ENCODE data around the gene LIMS1. TPM values are rescaled to one million over a fixed set of nuclear protein-coding genes. Genes with fewer than 3 reads are reported as not detected.

Gene LIMS1
- total RNA-seq, 1 donor from 2014 or later: 19.4 TPM

GRCh38 chr2:108623616-108624015 is 89.3 kb downstream of the LIMS1 start:
- Histone ChIP-seq H3K36me3 (no peaks in the 10 kb centered on the region), H3K9ac (no peak overlapping the region), H3K79me2 (ENCODE audit: low read depth) (peaks cover 8% of the 10 kb centered on the region), H3K4me3 (no peak overlapping the region), H3K4me1 (peaks cover 37% of the 10 kb centered on the region), H3F3A (ENCODE audit: low read depth) (peaks cover 3% of the 10 kb centered on the region), H3K27me3 (no peaks in the 10 kb centered on the region), H3K4me2 (no peak overlapping the region), H2AFZ (replicated peaks) (no peak overlapping the region), H4K20me1 (ENCODE audit: low read depth) (peaks cover 12% of the 10 kb centered on the region), H3K9me3 (ENCODE audit: low read depth) (no peaks in the 10 kb centered on the region), H3K27ac (no peak overlapping the region)
- no peak for DNase-seq (ENCODE audit: low spot score)
- Mint-ChIP-seq H3K36me3 (peaks cover 3% of the 10 kb centered on the region), H3K27me3 (ENCODE audit: insufficient read depth, low read depth) (no peaks in the 10 kb centered on the region), H3K4me3 (no peak overlapping the region), H3K9me3 (no peaks in the 10 kb centered on the region), H3K4me1 (peaks cover 46% of the 10 kb centered on the region), H3K27ac (no peak overlapping the region)
- TF ChIP-seq CTCF (IDR thresholded peaks at IDR 0.05) (no peak), EZH2 (IDR thresholded peaks at IDR 0.05) (no peak), EZH2phosphoT487 (IDR thresholded peaks at IDR 0.05) (no peak)

GRCh38 chr2:108625186-108625827 is 91.0 kb downstream of the LIMS1 start:
- peaks cover 3% of the 10 kb centered on the region for H3K36me3 Mint-ChIP-seq
- H3K9ac ChIP-seq: no peak overlapping the region
- no peaks in the 10 kb centered on the region for H3K9me3 Mint-ChIP-seq
- H3K79me2 ChIP-seq (ENCODE audit: low read depth): peaks cover 8% of the 10 kb centered on the region
- H3K4me3 ChIP-seq: no peak overlapping the region
- H3K4me3 Mint-ChIP-seq: no peak overlapping the region
- H4K20me1 ChIP-seq (ENCODE audit: low read depth): peaks cover 8% of the 10 kb centered on the region
- H3K4me2 ChIP-seq: no peak overlapping the region
- H3K4me1 Mint-ChIP-seq: peaks cover 33% of the 10 kb centered on the region
- H3K9me3 ChIP-seq (ENCODE audit: low read depth): no peaks in the 10 kb centered on the region
- H3K27ac ChIP-seq: no peak overlapping the region
- H3K27me3 ChIP-seq: no peaks in the 10 kb centered on the region
- H3K36me3 ChIP-seq: no peaks in the 10 kb centered on the region
- H3K27me3 Mint-ChIP-seq (ENCODE audit: insufficient read depth, low read depth): no peaks in the 10 kb centered on the region
- no peak overlapping the region for H2AFZ ChIP-seq (replicated peaks)
- H3F3A ChIP-seq (ENCODE audit: low read depth): peaks cover under 1% of the 10 kb centered on the region
- no peak for DNase-seq (ENCODE audit: low spot score)
- no peak overlapping the region for H3K27ac Mint-ChIP-seq
- H3K4me1 ChIP-seq: peaks cover 34% of the 10 kb centered on the region
- TF ChIP-seq CTCF (IDR thresholded peaks at IDR 0.05) (no peak), EZH2 (IDR thresholded peaks at IDR 0.05) (no peak), EZH2phosphoT487 (IDR thresholded peaks at IDR 0.05) (no peak)

GRCh38 chr2:108625828-108626195 is 91.5 kb downstream of the LIMS1 start:
- Histone ChIP-seq H3K9ac (no peak overlapping the region), H3K36me3 (no peaks in the 10 kb centered on the region), H4K20me1 (ENCODE audit: low read depth) (peaks cover 5% of the 10 kb centered on the region), H3K27ac (no peak overlapping the region), H3K4me1 (peaks cover 30% of the 10 kb centered on the region), H3K9me3 (ENCODE audit: low read depth) (no peaks in the 10 kb centered on the region), H3K27me3 (no peaks in the 10 kb centered on the region), H3F3A (ENCODE audit: low read depth) (no peaks in the 10 kb centered on the region), H3K4me2 (no peak overlapping the region), H2AFZ (replicated peaks) (no peak overlapping the region), H3K79me2 (ENCODE audit: low read depth) (peaks cover 12% of the 10 kb centered on the region), H3K4me3 (no peak overlapping the region)
- Mint-ChIP-seq H3K27me3 (ENCODE audit: insufficient read depth, low read depth) (no peaks in the 10 kb centered on the region), H3K36me3 (peaks cover 3% of the 10 kb centered on the region), H3K9me3 (no peaks in the 10 kb centered on the region), H3K4me3 (no peak overlapping the region), H3K4me1 (peaks cover 29% of the 10 kb centered on the region), H3K27ac (no peak overlapping the region)
- TF ChIP-seq CTCF (IDR thresholded peaks at IDR 0.05): no peak
- TF ChIP-seq EZH2 (IDR thresholded peaks at IDR 0.05): no peak
- no peak for TF ChIP-seq EZH2phosphoT487 (IDR thresholded peaks at IDR 0.05)
- no peak for DNase-seq (ENCODE audit: low spot score)
